ENCODE measurements around the gene APAF1. TPM values are rescaled to one million over a fixed set of nuclear protein-coding genes. Genes with fewer than 3 reads are reported as not detected.
A peak's percentile ranks its signal among the peaks of the same experiment; 100 is the strongest.
"Not testable (repeated sequence)": the region's sequence is repeated elsewhere in the genome, so short reads cannot be mapped to it uniquely, and the experiment has no call there.

Gene APAF1
- total RNA-seq, 6 experiments from 2014 or later = 19.0 to 23.6 (median 21.2) TPM

DNA sequence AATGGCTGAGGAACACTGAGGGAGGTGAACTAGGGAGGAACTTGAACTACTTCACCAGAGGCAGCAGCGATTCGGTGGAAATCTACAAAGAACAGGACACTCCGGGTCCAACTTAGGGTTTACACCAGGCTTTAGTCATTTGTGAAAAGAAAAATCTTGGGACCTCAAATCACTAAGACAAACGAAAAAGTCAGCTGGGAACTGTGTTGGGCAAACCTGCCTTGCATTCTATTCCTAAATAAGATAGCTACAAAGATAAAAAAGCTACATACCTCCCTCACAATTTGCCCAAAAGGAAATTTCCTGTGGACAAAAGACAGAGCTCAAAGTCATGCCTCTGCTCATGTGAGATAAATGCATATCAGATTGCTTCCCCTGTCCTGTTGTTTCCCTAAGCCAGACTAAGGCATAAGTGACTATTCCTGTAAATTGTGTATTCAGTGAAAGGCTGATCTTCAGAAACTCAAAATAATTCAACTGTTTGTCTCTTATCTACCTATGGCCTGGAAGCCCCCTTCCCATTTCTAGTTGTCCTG, 106.6 kb downstream of the APAF1 start:
- Mint-ChIP-seq H3K4me1 (ENCODE audit: low read depth) (peaks cover 58% of the 10 kb centered on the region), H3K27me3 (ENCODE audit: insufficient read depth) (peaks cover 3% of the 10 kb centered on the region; the same call in 1 of the 2 replicates), H3K4me3 (no peak overlapping the region), H3K36me3 (ENCODE audit: low read depth) (peaks cover 5% of the 10 kb centered on the region; the same call in 1 of the 2 replicates), H3K9me3 (no peaks in the 10 kb centered on the region), H3K27ac (peak overlapping the region; percentile 85)
- TF ChIP-seq, protein P1, sequence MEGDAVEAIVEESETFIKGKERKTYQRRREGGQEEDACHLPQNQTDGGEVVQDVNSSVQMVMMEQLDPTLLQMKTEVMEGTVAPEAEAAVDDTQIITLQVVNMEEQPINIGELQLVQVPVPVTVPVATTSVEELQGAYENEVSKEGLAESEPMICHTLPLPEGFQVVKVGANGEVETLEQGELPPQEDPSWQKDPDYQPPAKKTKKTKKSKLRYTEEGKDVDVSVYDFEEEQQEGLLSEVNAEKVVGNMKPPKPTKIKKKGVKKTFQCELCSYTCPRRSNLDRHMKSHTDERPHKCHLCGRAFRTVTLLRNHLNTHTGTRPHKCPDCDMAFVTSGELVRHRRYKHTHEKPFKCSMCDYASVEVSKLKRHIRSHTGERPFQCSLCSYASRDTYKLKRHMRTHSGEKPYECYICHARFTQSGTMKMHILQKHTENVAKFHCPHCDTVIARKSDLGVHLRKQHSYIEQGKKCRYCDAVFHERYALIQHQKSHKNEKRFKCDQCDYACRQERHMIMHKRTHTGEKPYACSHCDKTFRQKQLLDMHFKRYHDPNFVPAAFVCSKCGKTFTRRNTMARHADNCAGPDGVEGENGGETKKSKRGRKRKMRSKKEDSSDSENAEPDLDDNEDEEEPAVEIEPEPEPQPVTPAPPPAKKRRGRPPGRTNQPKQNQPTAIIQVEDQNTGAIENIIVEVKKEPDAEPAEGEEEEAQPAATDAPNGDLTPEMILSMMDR (IDR thresholded peaks at IDR 0.05) = no peak
- no peak for DNase-seq

DNA sequence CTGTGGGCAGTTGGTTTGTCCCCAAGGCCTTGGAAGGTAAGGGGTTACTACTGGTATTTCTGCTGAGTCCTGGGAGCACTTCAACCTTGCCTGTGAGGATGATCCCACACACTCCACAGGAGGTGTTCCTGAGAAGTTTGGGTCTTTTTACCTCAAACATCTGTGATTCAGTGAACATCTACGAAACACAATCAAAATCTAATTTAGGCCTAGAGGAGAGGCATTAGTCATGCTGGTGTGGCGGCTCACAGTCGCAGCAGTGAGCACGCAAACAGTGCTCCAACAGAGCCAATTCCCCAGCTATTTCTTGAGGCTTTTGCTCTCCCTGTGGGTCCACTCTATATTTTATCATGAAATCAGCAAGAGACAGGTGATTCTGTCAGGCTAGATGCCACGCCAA, 107.6 kb downstream of the APAF1 start:
- Mint-ChIP-seq H3K9me3 (no peaks in the 10 kb centered on the region), H3K27ac (peak overlapping the region; percentile 85), H3K4me1 (ENCODE audit: low read depth) (peaks cover 67% of the 10 kb centered on the region), H3K4me3 (peak overlapping the region; percentile 47), H3K36me3 (ENCODE audit: low read depth) (peaks cover 5% of the 10 kb centered on the region; the same call in 1 of the 2 replicates), H3K27me3 (ENCODE audit: insufficient read depth) (peaks cover 3% of the 10 kb centered on the region; the same call in 1 of the 2 replicates)
- peak; percentile 71 for DNase-seq
- TF ChIP-seq, protein P1 (IDR thresholded peaks at IDR 0.05) = no peak

DNA sequence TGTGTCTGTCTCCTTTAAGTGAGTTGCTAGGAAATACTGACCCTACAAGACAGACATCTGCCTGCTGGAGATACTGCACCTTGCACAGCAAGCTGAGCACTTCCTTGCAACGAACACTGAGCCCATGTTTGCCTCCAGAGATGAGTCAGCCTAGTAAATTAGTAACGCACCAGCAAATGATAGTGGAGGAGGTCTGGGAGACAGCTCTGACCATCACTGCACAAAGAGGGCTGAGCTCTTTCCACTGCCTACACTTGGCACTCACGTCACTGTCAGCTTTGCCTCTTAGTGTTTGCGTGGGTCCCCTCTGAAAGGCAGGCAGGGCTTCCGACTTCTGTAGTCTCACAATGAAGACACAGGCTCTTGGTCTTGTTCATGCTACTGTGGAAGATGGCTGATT, 109.0 kb downstream of the APAF1 start:
- peak overlapping the region; percentile 85 for H3K27ac Mint-ChIP-seq
- H3K4me1 Mint-ChIP-seq (ENCODE audit: low read depth) = peaks cover 68% of the 10 kb centered on the region
- no peaks in the 10 kb centered on the region for H3K9me3 Mint-ChIP-seq

DNA sequence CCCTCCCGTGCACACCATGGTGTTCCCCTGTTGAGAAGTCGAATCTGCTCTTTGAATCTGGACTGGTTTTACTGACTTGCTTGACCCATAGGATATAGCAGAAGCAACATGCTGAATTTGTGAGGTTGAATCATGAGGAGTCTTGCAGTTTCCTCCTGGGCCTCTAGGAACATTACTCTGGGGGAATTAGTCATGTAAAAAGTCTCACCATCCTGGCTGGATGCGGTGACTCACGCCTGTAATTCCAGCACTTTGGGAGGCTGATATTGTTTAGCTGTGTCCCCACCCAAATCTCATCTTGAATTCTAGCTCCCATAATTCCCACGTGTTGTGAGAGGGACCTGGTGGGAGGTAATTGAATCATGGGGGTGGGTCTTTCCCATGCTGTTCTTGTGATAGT, 110.8 kb downstream of the APAF1 start:
- H3K9me3 Mint-ChIP-seq; H3K27me3 Mint-ChIP-seq (ENCODE audit: insufficient read depth); H3K36me3 Mint-ChIP-seq (ENCODE audit: low read depth): not testable (repeated sequence)
- TF ChIP-seq, protein P1 (IDR thresholded peaks at IDR 0.05) = peak; percentile 61
- peak; percentile 87 for DNase-seq
- Mint-ChIP-seq H3K4me1 (ENCODE audit: low read depth) (peaks cover 61% of the 10 kb centered on the region), H3K27ac (peak overlapping the region; percentile 73), H3K4me3 (peak overlapping the region; percentile 31)

More for the DNA sequence above, 109.0 kb downstream of the APAF1 start:
- peak overlapping the region; percentile 69 for H3K4me3 Mint-ChIP-seq
- TF ChIP-seq, protein P1 (IDR thresholded peaks at IDR 0.05) = no peak
- peaks cover 3% of the 10 kb centered on the region; the same call in 1 of the 2 replicates for H3K27me3 Mint-ChIP-seq (ENCODE audit: insufficient read depth)
- DNase-seq = peak; percentile 85
- H3K36me3 Mint-ChIP-seq (ENCODE audit: low read depth) = peaks cover 5% of the 10 kb centered on the region; the same call in 1 of the 2 replicates

DNA sequence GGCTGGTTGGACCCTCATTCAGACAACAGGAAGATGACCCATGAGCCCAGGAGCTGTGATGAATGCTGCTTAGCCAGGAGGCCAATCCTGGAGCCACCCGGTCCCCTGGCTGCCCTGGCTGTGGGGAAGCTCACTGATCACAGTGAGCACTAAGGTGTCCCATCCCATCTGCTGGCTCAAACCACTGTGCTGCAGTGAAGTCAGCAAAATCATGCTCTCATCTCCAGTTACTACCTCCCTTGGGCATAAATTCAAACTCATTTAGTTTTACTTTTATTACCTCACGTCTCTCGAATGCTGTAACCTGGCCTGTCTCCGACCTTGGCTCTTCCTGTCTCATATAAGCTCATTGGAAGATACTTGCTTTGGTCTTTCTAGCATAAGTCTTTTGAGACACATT, 112.4 kb downstream of the APAF1 start:
- Mint-ChIP-seq H3K4me1 (ENCODE audit: low read depth) (peaks cover 49% of the 10 kb centered on the region), H3K27me3 (ENCODE audit: insufficient read depth) (peaks cover 9% of the 10 kb centered on the region), H3K4me3 (no peak overlapping the region), H3K36me3 (ENCODE audit: low read depth) (peaks cover 5% of the 10 kb centered on the region; the same call in 1 of the 2 replicates), H3K27ac (no peak overlapping the region), H3K9me3 (no peaks in the 10 kb centered on the region)
- TF ChIP-seq, protein P1 (IDR thresholded peaks at IDR 0.05) = no peak
- no peak for DNase-seq

All from HFFc6 (cell line).